Activated naive CD8-positive, alpha-beta T cell treated with anti-CD3 and anti-CD28 coated beads, Interleukin-2, amount 50 U/mL, for 16 hours (primary cell): ENCODE measurements around the gene CYP1A2.
"Not testable (repeated sequence)": the region's sequence is repeated elsewhere in the genome, so short reads cannot be mapped to it uniquely, and the experiment has no call there.

Source experiments
- DNase-seq: peaks from one replicate; pipeline ENCODE4 v3.0.0-alpha.2; 2020; ENCODE audit warnings: low read depth, low spot score

CYP1A2 gene

GRCh38 chr15:74738239-74738638 is 10.4 kb upstream of the CYP1A2 start:
- DNase-seq: not testable (repeated sequence)

- DNase-seq: no peak
These were observed 6.2 kb upstream of the CYP1A2 start for GRCh38 chr15:74742422-74742821.

DNA sequence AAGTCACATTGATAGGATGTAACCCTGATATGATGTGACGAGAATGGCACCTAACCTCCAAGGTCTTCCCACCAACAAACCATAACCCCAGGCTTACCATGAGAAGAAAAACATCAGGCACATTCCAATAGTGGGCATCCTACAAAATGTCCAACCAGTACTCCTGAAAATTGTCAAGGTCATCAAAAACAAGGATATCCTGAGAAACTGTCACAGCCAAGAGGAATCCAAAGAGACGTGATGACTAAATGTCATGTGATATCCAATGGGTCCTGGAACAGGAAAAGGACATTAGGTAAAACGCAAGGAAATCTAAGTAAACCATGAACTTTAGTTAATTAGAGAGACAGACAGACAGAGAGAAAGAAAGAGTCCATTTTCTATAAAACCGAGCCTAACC is 2.3 kb upstream of the CYP1A2 start:
- DNase-seq: no peak

DNA sequence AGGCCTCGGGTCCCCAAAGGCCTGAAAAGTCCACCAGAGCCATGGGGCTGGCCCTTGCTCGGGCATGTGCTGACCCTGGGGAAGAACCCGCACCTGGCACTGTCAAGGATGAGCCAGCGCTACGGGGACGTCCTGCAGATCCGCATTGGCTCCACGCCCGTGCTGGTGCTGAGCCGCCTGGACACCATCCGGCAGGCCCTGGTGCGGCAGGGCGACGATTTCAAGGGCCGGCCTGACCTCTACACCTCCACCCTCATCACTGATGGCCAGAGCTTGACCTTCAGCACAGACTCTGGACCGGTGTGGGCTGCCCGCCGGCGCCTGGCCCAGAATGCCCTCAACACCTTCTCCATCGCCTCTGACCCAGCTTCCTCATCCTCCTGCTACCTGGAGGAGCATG is 1.2 kb downstream of the CYP1A2 start:
- no peak for DNase-seq

- DNase-seq: no peak
These were observed 2.1 kb downstream of the CYP1A2 start for GRCh38 chr15:74750751-74751150.

- DNase-seq: no peak
These were observed 3.4 kb downstream of the CYP1A2 start for GRCh38 chr15:74752011-74752410.

- no peak for DNase-seq
These were observed 3.9 kb downstream of the CYP1A2 start for GRCh38 chr15:74752531-74752930.

DNA sequence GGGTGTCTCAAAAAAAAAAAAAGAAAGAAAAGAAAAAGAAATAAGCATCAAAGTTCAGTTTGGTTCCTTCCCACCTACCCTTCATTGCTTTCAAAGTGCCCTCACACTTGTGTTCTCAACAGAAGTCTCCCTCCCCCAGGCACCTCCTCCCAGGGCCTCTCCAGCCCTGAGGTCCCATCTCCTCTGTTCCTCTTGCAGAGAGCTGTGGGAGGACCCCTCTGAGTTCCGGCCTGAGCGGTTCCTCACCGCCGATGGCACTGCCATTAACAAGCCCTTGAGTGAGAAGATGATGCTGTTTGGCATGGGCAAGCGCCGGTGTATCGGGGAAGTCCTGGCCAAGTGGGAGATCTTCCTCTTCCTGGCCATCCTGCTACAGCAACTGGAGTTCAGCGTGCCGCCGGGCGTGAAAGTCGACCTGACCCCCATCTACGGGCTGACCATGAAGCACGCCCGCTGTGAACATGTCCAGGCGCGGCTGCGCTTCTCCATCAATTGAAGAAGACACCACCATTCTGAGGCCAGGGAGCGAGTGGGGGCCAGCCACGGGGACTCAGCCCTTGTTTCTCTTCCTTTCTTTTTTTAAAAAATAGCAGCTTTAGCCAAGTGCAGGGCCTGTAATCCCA is 6.1 kb downstream of the CYP1A2 start:
- no peak for DNase-seq

GRCh38 chr15:74758736-74759135 is 10.1 kb downstream of the CYP1A2 start:
- no peak for DNase-seq

DNA sequence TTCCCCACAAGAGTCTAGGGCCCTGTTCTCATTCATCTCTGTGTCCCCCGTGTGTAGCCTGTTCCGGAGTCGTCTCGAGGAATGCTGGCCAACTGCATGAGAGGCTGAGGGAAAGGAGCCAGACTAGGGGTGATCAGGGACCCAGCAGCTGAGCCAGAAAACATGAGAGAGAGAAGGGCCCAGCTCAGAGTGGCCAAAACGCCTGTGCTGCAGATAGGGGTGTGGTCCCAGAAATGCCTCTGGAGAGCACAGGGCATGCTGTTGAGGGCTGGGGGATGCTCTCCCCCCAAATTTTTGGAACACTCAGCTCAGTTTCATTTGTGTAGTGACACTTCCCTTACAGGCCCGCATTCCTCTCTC is 14.1 kb downstream of the CYP1A2 start:
- no peak for DNase-seq

- no peak for DNase-seq
These were observed 14.8 kb downstream of the CYP1A2 start for GRCh38 chr15:74763416-74763815.

- no peak for DNase-seq
These were observed 18.8 kb downstream of the CYP1A2 start for GRCh38 chr15:74767167-74768098.

DNA sequence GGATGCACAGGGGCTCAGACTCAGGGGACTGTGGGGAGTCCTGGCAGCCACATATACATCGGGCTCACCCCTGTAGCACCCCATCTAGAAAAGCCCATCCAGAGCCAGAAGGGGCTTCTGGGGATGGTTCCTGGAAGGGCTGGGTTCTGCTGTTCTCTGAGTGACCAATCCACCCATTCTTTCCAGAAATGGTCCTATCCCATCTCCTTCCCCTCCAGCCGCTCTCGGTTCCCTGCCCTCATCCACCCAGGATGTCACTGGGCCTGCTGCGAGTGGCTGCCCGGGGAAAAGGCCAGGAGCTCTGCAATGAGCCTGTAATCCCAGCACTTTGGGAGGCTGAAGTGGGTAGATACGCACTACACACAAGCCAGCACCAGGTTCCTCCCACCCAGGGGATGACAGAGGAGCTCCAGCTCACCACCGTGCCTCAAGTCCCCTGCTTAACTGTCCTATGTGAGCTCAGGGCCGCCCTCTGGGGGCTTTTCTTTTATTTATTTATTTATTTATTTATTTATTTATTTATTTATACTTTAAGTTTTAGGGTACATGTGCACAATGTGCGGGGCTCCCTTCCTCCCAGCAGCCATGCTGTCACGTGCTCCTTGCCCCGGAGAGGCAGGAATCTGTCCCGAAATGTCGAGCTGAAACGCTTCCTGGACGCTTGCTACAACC is 19.6 kb downstream of the CYP1A2 start:
- DNase-seq: no peak

DNA sequence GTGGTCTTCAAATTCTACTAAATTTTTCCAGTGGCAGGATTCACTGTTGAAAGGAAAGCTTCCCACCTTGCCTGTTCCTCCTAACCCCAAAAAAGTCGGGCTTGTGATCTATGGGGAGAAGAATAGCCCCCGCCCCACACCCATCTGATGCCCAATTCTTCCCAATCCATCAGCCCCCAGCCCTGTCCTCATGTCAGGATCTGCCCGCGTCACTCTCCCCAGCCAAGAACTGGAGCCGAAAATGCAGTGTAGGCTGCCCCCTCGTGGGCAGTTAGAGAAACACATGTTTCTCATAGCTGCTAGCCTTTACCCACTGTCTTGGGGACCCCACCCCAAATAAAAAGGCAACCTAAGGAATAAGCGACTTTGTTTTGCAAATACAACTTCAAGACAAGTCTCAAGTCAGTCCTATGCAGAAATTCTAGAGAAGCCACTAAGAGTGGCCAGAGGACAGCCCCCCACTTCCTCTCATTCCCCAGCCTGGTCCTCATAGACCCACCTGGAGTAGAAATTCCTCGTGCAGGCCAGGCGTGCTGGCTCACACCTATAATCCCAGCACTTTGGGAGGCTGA is 20.2 kb downstream of the CYP1A2 start:
- DNase-seq: no peak

- no peak for DNase-seq
These were observed 20.9 kb downstream of the CYP1A2 start for GRCh38 chr15:74769463-74770025.

- DNase-seq: no peak
These were observed 21.7 kb downstream of the CYP1A2 start for GRCh38 chr15:74770211-74770903.

DNA sequence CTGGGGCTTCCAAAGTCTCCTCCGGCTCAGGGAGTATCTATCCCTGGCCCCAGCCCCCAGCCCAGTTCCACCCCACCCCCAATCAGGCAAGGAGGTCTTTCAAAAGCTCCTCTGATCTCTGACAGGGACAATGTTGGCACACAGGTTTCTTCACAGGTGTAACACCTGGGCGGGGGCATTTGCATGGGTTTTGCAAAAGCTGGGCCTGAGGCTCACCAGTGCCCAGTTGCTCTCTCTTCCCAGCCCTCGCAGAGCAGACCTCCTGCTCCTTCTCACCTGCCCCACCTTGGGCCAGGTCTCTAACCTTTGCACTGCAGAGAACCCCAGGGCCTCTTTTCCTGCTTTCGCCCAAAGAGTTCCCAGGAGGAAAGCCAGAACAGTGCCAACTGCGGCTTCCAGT is 24.7 kb downstream of the CYP1A2 start:
- DNase-seq: no peak

GRCh38 chr15:74773731-74774252 is 25.1 kb downstream of the CYP1A2 start:
- DNase-seq: no peak

DNA sequence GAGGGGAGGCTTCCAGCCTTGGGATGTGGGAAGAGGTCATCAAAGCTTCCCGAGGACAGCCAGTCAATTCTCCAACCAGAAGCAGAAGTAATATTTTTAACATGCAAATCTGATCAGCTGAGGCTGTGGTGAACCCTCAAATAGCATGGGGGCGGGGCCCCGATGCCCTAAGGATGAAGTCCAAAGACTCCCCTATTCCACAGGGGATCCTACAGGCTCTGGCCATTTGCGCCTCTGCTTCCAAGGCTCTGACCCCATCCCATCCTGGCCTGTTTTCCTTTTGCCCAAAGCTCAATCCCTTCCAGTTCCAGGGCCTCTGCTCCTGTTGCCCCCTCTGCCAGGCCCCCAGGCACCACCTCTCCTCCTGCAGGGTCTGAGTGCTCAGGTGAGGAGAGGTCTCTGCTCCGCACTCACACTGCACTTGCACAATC is 26.5 kb downstream of the CYP1A2 start:
- DNase-seq: no peak

DNA sequence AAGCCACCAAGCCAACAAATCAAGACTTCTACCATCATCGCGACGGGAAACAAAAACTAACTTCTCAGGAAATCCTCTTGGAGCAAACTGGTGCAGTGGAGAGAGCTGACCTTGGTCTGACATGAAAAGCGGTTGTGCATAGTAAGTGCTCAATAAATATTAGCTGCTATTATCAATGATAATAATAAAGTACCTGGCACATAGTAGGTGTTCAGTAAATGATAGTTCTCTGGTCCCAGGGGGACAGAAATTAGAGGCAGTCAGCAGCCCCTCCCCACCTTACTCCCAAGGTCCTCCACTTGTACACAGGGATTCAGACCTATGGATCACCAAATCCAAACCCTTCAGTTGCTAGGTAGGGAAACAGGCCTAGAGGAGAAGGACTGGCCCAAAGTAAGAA is 27.2 kb downstream of the CYP1A2 start:
- no peak for DNase-seq
